Liver (tissue), 9 donors: ENCODE measurements around the gene SMCO4. TPM values are rescaled to one million over a fixed set of nuclear protein-coding genes. Genes with fewer than 3 reads are reported as not detected.
A peak's percentile ranks its signal among the peaks of the same experiment; 100 is the strongest.

Source experiments
- DNase-seq: peaks from one replicate; pipeline ENCODE4 v3.0.0-alpha.2; 2017; ENCODE audit warnings: low spot score
- H3K27ac ChIP-seq, 2 donors: one replicate each; pipeline ENCODE4 v1.7.0; 2013; ENCODE audit warnings: inconsistent platforms in 2 of 2, low read length in 2 of 2, control low read depth in 1 of 2, low read depth in 1 of 2, mild to moderate bottlenecking in 1 of 2
- H3K27me3 ChIP-seq, 4 donors: one replicate each; pipeline versions ENCODE4 v1.6.1 to v1.7.0; 2013; ENCODE audit warnings: low read length in 3 of 4, inconsistent platforms in 1 of 4, mild to moderate bottlenecking in 1 of 4, moderate library complexity in 1 of 4; ENCODE audit not compliant: control insufficient read depth in 4 of 4, insufficient read depth in 4 of 4
- H3K36me3 ChIP-seq, 4 donors: one replicate each; pipeline versions ENCODE4 v1.6.1 to v1.7.0; 2013; ENCODE audit warnings: low read length in 3 of 4, mild to moderate bottlenecking in 3 of 4, low read depth in 1 of 4, moderate library complexity in 1 of 4; ENCODE audit not compliant: control insufficient read depth in 4 of 4, insufficient read depth in 3 of 4
- H3K4me1 ChIP-seq, 4 donors: one replicate each; pipeline versions ENCODE4 v1.6.1 to v1.7.0; 2013; ENCODE audit warnings: low read length in 3 of 4, mild to moderate bottlenecking in 3 of 4, moderate library complexity in 1 of 4; ENCODE audit not compliant: control insufficient read depth in 4 of 4, insufficient read depth in 4 of 4
- H3K4me3 ChIP-seq, 3 donors: one replicate each; pipeline versions ENCODE4 v1.6.1 to v1.7.0; 2013; ENCODE audit warnings: low read length in 3 of 3, control low read depth in 1 of 3, low read depth in 1 of 3, mild to moderate bottlenecking in 1 of 3
- H3K9ac ChIP-seq, 2 donors: one replicate each; pipeline ENCODE4 v1.7.0; 2013; ENCODE audit warnings: low read length in 2 of 2, mild to moderate bottlenecking in 2 of 2, moderate library complexity in 2 of 2, control low read depth in 1 of 2, low read depth in 1 of 2
- H3K9me3 ChIP-seq, 4 donors: one replicate each; pipeline versions ENCODE4 v1.6.1 to v1.7.0; 2013; ENCODE audit warnings: low read length in 3 of 4; ENCODE audit not compliant: control insufficient read depth in 4 of 4
- ATF3 ChIP-seq: IDR thresholded peaks from 2 replicates; pipeline ENCODE4 v1.6.1; 2016; ENCODE audit warnings: antibody characterized with exemption
- CTCF ChIP-seq: fragments of 150-350 bp; IDR thresholded peaks from 2 replicates; pipeline ENCODE4 v1.5.1; 2017; ENCODE audit warnings: improper control_type of control experiment, low read depth, low read length; ENCODE audit not compliant: missing input control
- EGR1 ChIP-seq, 2 donors: IDR thresholded peaks; 2 replicates each; pipeline ENCODE4 v1.6.1; 2016 to 2018; ENCODE audit warnings: antibody characterized with exemption in 2 of 2, low read depth in 2 of 2
- FOXA1 ChIP-seq: IDR thresholded peaks from 2 replicates; pipeline ENCODE4 v1.6.1; 2016; ENCODE audit warnings: antibody characterized with exemption
- FOXA2 ChIP-seq: IDR thresholded peaks from 2 replicates; pipeline ENCODE4 v1.6.1; 2016; ENCODE audit warnings: antibody characterized with exemption
- GABPA ChIP-seq, 2 donors: IDR thresholded peaks in 1 of 2; conservative IDR thresholded peaks in 1 of 2; 2 replicates each; pipeline ENCODE4 v1.6.1; 2016; ENCODE audit warnings: antibody characterized with exemption in 2 of 2, mild to moderate bottlenecking in 1 of 2, moderate library complexity in 1 of 2
- HNF4A ChIP-seq, 2 donors: conservative IDR thresholded peaks; 2 replicates each; pipeline ENCODE4 v1.6.1; 2016; ENCODE audit warnings: antibody characterized with exemption in 2 of 2, mild to moderate bottlenecking in 2 of 2
- HNF4G ChIP-seq: IDR thresholded peaks from 2 replicates; pipeline ENCODE4 v1.6.1; 2016; ENCODE audit warnings: antibody characterized with exemption
- JUND ChIP-seq, 2 donors: IDR thresholded peaks; 2 replicates each; pipeline ENCODE4 v1.6.1; 2016; ENCODE audit warnings: antibody characterized with exemption in 2 of 2
- MAX ChIP-seq: IDR thresholded peaks from 2 replicates; pipeline ENCODE4 v1.6.1; 2016; ENCODE audit warnings: antibody characterized with exemption
- NR2F2 ChIP-seq: IDR thresholded peaks from 2 replicates; pipeline ENCODE4 v1.6.1; 2016; ENCODE audit warnings: antibody characterized with exemption
- RAD21 ChIP-seq, 2 donors: IDR thresholded peaks; 2 replicates each; pipeline ENCODE4 v1.6.1; 2016; ENCODE audit warnings: antibody characterized with exemption in 2 of 2, mild to moderate bottlenecking in 2 of 2
- REST ChIP-seq: IDR thresholded peaks from 2 replicates; pipeline ENCODE4 v1.6.1; 2016; ENCODE audit warnings: antibody characterized with exemption, mild to moderate bottlenecking
- RXRA ChIP-seq, 2 donors: IDR thresholded peaks; 2 replicates each; pipeline ENCODE4 v1.6.1; 2017 to 2018; ENCODE audit warnings: antibody characterized with exemption in 2 of 2, mild to moderate bottlenecking in 1 of 2
- SP1 ChIP-seq: IDR thresholded peaks from 2 replicates; pipeline ENCODE4 v1.6.1; 2018; ENCODE audit warnings: antibody characterized with exemption, mild to moderate bottlenecking
- TAF1 ChIP-seq: conservative IDR thresholded peaks from 2 replicates; pipeline ENCODE4 v1.6.1; 2016; ENCODE audit warnings: antibody characterized with exemption, mild to moderate bottlenecking
- YY1 ChIP-seq: IDR thresholded peaks from 2 replicates; pipeline ENCODE4 v1.6.1; 2016; ENCODE audit warnings: antibody characterized with exemption, mild to moderate bottlenecking
- ZBTB33 ChIP-seq: IDR thresholded peaks from 2 replicates; pipeline ENCODE4 v1.6.1; 2016; ENCODE audit warnings: antibody characterized with exemption
- WGBS: extraction: QIAGEN DNeasy Blood & Tissue Kit; methylation state at CpG from one replicate; pipeline ENCODE4 v1.1.7; 2013; 5-methylcytosine and 5-hydroxymethylcytosine counted together
- polyA plus RNA-seq, 2 donors: library from polyadenylated mRNA; stranded (reverse) in 1 of 2; unstranded in 1 of 2; fragments of 200-250 nt in 1 of 2; fragments of >200 nt in 1 of 2; fragmentation: Nextera tagmentation in 1 of 2; extraction: Ambion mirVana in 1 of 2; gene quantifications; one replicate each; pipeline versions ENCODE4 v1.2.1 to v1.2.3, GENCODE V29; 2013 to 2015
- total RNA-seq, 2 donors: library from RNA; depleted of rRNA; stranded (reverse); fragments of >200 nt; gene quantifications; one replicate each; pipeline ENCODE4 v1.2.3, GENCODE V29; 2014
- donor health status: healthy.
- donor health status: healthy.
- donor health status: healthy.
- donor health status: healthy.
- donor health status: healthy.

The SMCO4 gene
- total and polyA plus RNA-seq, 4 donors = 21.2 to 98.8 (median 47.9) TPM

- peak; percentile 17 for TF ChIP-seq FOXA2
Measured at GRCh38 chr11:93568726-93569125, 25.5 kb upstream of the SMCO4 start (continued).

- peaks cover 5 to 33% (median 23%) of the 10 kb centered on the region in 4 donors for H3K4me1 ChIP-seq
- TF ChIP-seq HNF4G = peak; percentile 24
- peak in 1 of 2 donors; percentile 26 for TF ChIP-seq GABPA (IDR thresholded peaks at IDR 0.05 in 1 of 2, conservative IDR thresholded peaks at IDR 0.05 in 1 of 2)
- TF ChIP-seq RAD21 (IDR thresholded peaks at IDR 0.05) = peak; percentile 50 to 52
- TF ChIP-seq SP1 = peak; percentile 82
- peak; percentile 62 for TF ChIP-seq FOXA1
- TF ChIP-seq REST = peak; percentile 60
- peak; percentile 68 to 84 for TF ChIP-seq RXRA (IDR thresholded peaks at IDR 0.05)
- TF ChIP-seq FOXA2 = no peak
- TF ChIP-seq TAF1 = no peak
- TF ChIP-seq JUND (IDR thresholded peaks at IDR 0.05) = peak in 1 of 2 donors; percentile 92
- TF ChIP-seq CTCF = no peak
- TF ChIP-seq MAX = peak; percentile 83
- peak; percentile 32 for TF ChIP-seq ATF3
- peak; percentile 77 to 87 for TF ChIP-seq HNF4A (conservative IDR thresholded peaks at IDR 0.05)
- TF ChIP-seq ZBTB33 = peak; percentile 52
- TF ChIP-seq YY1 = peak; percentile 90
- peak in 1 of 2 donors; percentile 64 for TF ChIP-seq EGR1 (IDR thresholded peaks at IDR 0.05; ENCODE audit: low read depth in 2 of 2)
- peak; percentile 76 for TF ChIP-seq NR2F2
- H3K4me3 ChIP-seq = no peak overlapping the region
- 22% methylated on average over 7 of the region's 7 CpGs for WGBS
- H3K27me3 ChIP-seq = no peaks in the 10 kb centered on the region
- no peaks in the 10 kb centered on the region for H3K36me3 ChIP-seq
- H3K9ac ChIP-seq = peak overlapping the region in 1 of 2 donors; percentile 12
- H3K27ac ChIP-seq = peak overlapping the region; percentile 84 to 92
- DNase-seq = no peak
- H3K9me3 ChIP-seq = no peaks in the 10 kb centered on the region
Measured at GRCh38 chr11:93567401-93567895, 24.3 kb upstream of the SMCO4 start.
